ENCODE data around the gene JRKL.
"Not testable (repeated sequence)": the region's sequence is repeated elsewhere in the genome, so short reads cannot be mapped to it uniquely, and the experiment has no call there.

JRKL gene

DNA sequence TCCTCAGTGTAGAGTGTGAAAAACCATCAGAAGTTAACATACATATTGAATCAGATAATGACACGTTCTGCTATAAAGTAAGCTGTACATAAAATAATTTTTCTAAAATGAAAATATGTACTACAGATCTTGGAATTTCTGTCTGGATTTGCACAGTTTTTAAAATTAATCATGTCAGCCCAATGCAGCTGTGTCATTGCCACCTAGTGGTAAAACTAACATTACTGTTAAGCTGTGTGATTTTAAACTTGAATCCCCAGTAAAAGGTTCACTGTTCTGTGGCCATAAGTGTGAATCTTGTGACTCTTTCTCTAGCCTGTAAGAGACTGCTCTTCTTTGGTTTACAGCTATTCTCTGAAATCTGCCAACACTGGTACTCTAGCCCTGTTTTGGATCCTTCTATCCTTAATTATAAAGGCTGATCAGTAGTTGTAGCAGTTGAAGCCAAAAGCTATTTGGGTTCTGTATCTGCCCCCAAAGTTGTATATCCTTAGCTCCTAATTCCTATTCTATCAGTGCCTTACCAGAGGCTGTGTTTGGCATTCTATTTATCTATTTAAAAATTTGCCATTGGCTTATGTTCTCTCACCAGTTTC, 4.0 kb downstream of the JRKL start:
- peak in 4 of 56 donors; percentile 1 to 18 (median 4) for DNase-seq

DNA sequence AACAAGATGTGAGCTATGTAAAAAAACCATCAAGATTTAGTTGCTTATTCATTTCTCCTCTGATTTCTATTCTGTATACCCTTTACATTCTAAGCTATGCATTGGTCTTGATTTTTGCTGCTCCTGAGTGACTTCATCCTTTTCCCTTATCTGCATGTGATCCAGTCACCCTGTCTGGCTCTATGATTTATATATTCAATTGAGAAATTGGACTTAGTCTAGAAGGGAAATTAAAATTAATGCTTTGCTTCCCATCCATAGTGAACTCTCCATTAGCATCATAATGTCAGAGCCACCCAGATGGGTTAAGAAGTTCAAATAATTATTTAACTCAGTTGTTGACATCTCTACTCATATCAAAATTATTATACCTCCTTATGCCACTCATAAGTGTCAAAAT, 5.0 kb downstream of the JRKL start:
- DNase-seq, result no peak

DNA sequence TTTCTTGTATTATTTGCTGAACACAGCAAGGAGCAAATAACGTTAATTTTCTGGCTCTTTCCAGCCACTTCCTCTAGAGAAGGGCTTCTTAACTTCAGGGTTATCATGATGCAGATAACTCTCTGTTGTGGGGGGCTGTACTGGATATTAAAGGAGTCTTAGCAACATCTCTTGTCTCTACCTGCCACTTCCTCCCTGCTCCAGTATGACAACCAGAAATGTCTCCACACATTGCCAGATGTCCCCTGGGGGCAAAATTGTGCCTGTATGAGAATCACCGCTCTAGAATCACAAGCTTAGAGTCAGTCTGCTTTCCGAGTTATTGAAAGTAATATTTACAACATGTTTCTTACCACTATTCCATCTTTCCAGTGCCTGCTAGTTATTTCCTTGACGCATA, 6.8 kb downstream of the JRKL start:
- DNase-seq, result no peak

DNA sequence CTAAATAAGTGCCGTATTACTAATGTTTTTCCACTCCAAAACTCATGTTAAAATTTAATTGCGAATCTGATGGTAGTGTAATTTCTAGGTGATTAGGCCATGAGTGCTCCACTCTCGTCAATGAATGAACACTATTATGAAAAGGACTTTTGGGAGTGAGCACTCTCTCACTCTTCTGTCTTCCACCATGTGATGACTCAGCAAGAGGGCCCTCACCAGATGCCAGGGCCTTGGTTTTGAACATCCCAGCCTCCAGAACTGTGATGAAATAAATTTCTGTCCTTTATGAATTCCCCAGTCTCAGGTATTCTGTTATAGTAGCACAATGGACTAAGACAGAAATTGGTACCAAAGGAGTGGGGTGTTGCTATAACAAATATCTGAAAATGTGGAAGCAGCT, 8.1 kb downstream of the JRKL start:
- no peak for DNase-seq

DNA sequence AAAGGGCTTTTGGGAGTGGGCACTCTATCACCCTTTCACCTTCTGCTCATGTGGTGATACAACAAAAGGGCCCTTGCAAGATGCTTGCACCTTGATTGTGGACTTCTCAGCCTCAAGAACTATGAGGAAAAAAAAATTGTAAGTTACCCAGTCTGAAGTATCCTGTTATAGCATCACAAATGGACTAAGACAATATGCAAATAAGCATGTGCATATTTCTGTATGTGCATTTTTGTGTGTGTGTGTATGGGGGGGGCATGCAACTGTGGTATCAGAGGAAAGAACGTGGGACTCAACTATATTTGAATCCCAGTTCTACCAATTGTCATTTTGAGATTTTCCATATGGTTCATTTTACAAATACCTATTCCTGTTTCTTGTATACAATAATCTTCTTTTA, 10.9 kb downstream of the JRKL start:
- DNase-seq, result no peak

DNA sequence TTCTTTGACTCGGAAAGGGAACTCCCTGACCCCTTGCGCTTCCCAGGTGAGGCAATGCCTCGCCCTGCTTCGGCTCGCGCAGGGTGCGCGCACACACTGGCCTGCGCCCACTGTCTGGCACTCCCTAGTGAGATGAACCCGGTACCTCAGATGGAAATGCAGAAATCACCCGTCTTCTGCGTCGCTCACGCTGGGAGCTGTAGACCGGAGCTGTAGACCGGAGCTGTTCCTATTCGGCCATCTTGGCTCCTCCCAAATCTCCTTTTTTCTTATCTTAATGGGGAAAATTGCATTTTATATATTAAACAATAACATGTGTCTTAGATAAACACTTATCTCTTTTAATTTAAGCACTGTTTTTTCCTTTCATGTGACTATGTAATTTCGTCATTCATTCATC, 21.6 kb downstream of the JRKL start:
- not testable (repeated sequence) for DNase-seq

DNA sequence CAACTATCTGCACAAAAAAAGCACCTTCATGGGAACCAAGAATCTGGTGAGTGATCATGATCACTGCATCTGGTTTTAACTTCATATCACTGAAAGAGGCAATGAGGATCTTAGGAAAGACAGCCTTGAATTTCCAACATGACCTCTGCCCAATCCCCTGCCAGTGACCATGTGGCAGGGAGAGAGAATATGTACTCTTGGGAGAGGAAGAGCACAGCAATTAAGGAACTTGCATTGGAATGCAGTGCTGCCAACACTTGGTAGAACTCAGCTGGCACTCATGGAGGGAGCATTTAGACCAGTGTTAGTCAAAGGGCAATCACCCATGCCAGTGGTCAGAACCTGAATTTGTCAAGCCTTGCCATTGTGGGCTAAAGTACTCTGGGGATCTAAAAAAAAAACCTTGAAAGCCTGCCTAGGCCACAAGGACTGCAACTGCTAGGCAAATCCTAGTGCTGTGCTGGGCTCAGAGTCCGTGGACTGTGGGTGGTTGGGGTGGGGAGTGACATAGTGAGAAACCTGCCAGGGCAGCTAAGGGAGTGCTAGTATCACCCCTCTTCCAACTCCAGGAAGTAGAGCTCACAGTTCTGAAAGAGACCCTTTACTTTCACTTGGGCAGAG, 23.1 kb downstream of the JRKL start:
- no peak for DNase-seq

DNA sequence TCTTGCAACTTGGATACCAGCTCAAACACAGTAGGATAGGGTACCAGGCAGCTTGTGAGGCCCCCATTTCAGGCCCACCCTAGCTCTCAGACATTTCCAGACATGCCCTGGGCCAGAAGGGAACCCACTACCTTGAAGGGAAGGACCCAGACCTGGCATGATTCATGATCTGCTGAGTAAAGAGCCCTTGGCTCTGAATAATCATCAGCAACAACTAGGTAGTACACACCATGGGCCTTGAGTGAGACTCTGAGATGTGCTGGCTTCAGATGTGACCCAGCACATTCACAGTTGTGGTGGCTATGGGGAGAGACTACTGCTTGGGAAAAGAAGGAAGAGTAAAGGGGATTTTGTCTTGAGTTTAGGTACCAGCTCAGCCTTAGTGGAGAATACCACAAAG, 23.6 kb downstream of the JRKL start:
- no peak for DNase-seq

DNA sequence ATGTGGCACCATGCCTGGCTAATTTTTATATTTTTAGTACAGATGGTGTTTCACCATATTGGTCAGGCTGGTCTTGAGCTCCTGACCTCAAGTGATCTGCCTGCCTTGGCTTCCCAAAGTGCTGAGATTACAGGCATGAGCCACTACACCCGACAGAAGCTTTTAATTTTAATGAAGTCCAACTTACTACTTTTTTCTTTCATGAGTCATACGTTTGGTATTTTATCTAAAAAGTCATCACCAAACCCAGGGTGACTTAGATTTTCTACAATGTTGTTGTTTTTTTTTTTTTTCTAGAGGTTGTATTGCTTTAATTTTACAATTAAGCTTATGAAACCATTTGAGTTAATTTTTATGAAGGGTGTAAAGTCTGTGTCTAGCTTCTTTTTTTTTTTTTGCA, 34.9 kb downstream of the JRKL start:
- no peak for DNase-seq

DNA sequence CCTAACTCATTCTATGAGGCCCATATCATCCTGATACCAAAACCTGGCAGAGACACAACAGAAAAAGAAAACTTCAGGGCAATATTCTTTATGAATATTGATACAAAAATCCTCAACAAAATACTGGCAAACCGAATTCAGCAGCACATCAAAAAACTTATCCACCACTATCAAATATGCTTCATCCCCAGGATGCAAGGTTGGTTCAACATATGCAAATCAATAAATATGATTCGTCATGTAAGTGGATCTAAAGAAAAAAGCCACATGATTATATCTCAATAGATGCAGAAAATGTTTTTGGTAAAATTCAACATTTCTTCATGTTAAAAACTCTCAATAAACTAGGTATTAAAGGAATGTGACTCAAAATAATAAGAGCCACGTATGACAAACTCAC, 40.9 kb downstream of the JRKL start:
- DNase-seq, result no peak

DNA sequence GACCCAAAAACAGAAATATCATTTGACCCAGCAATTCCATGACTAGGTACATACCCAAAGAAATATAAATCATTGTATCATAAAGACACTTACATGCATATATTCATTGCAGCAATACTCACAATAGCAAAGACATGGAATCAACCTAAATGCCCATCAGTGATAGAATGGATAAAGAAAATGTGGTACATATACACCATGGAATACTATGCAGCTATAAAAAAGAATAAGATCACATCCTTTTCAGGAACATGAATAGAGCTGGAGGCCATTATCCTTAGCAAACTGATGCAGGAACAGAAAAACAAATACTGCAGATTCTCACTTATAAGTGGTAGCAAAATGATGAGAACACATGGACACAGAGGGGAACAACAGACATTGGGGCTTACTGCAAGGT, 42.8 kb downstream of the JRKL start:
- not testable (repeated sequence) for DNase-seq
